WTC11 (cell line): ENCODE data around the gene P2RX6.
"Not testable (repeated sequence)": the region's sequence is repeated elsewhere in the genome, so short reads cannot be mapped to it uniquely, and the experiment has no call there.

Source experiments
- E2F5 ChIP-seq: sonication (generic); formaldehyde crosslinking; IDR thresholded peaks from 2 replicates; pipeline ENCODE4 v1.8.1; 2022; ENCODE audit warnings: mild to moderate bottlenecking, moderate library complexity, missing genetic modification reagents
- MAX ChIP-seq: sonication (generic); formaldehyde crosslinking; IDR thresholded peaks from 2 replicates; pipeline ENCODE4 v1.8.0; 2022; ENCODE audit warnings: mild to moderate bottlenecking, missing genetic modification reagents
- NFE2L1 ChIP-seq: sonication (generic); formaldehyde crosslinking; IDR thresholded peaks from 2 replicates; pipeline ENCODE4 v1.8.1; 2023; ENCODE audit warnings: missing genetic modification reagents

- not testable (repeated sequence) for TF ChIP-seq E2F5, NFE2L1, MAX (CRISPR knock-in tag)
Measured at GRCh38 chr22:20972014-20972694, 42.8 kb upstream of the P2RX6 start.
